HCT116 (cell line): ENCODE measurements around the gene TTYH2. TPM values are rescaled to one million over a fixed set of nuclear protein-coding genes. Genes with fewer than 3 reads are reported as not detected.

Source experiments
- ATAC-seq: fragments of 200-7000 bp; cut with Tn5 transposase; 2 replicates; pipeline ENCODE4 v1.9.1; 2020; ENCODE audit warnings: mild to moderate bottlenecking, moderate library complexity
- BruUV-seq: library from RNA; stranded (reverse); fragments of 400-500 nt; replicated peaks from 2 replicates; lab custom pipeline; 2021; lab: Mats Ljungman, UMichigan
- CTCF ChIA-PET: fragments of 300-600 bp; sonication (Branson Sonifier 250); formaldehyde crosslinking; loops from one replicate; lab custom pipeline; 2021; ENCODE audit warnings: antibody characterized with exemption; lab: Charles Lee
- POLR2A ChIA-PET: fragments of 300-600, 350-600 bp; sonication (Branson Sonifier 250); formaldehyde crosslinking; loops from one replicate; lab custom pipeline; 2021; ENCODE audit warnings: antibody characterized with exemption; lab: Charles Lee
- RAD21 ChIA-PET, 2 experiments: fragments of 300-600 bp; sonication (Branson Sonifier 250); formaldehyde crosslinking; loops; one replicate each; lab custom pipeline; 2023; ENCODE audit warnings: low total read pairs in 2 of 2; ENCODE audit not compliant: uncharacterized antibody in 2 of 2, unreplicated experiment in 2 of 2, low non-redundant PET in 1 of 2; lab: Charles Lee
- DNase-seq: peaks from one replicate; pipeline ENCODE4 v3.0.0-alpha.2; 2010; ENCODE audit warnings: low read depth, low spot score
- H2AFZ ChIP-seq: fragments of 200-600 bp; shearing (Covaris generic), sonication (generic); 2 replicates; pipeline ENCODE4 v1.6.1; 2017; ENCODE audit warnings: low read depth, mixed run types, mixed read lengths, antibody characterized with exemption, low read length; ENCODE audit not compliant: poor library complexity, severe bottlenecking
- H3K27ac ChIP-seq: 2 replicates; pipeline ENCODE4 v1.5.1; 2012; ENCODE audit warnings: low read depth, low read length
- H3K27me3 ChIP-seq: fragments of 200-600 bp; sonication (generic); 2 replicates; pipeline ENCODE4 v1.6.1; 2016; ENCODE audit warnings: mixed run types, low read length, mixed read lengths; ENCODE audit not compliant: insufficient read depth
- H3K36me3 ChIP-seq, 2 experiments: fragments of 200-500 bp in 1 of 2; fragments of 200-600 bp in 1 of 2; sonication (Bioruptor generic) in 1 of 2; sonication (generic) in 1 of 2; 2 replicates each; pipeline versions ENCODE4 v1.5.1 to v1.6.1; 2014 to 2016; ENCODE audit warnings: low read length in 2 of 2, inconsistent platforms in 1 of 2, mixed read lengths in 1 of 2, mixed run types in 1 of 2; ENCODE audit not compliant: insufficient read depth in 2 of 2, control insufficient read depth in 1 of 2
- H3K4me1 ChIP-seq, 2 experiments: fragments of 200-600 bp in 1 of 2; sonication (generic) in 1 of 2; 2 replicates each; pipeline versions ENCODE4 v1.5.1 to v1.6.1; 2012 to 2017; ENCODE audit warnings: low read length in 2 of 2, inconsistent platforms in 1 of 2, mild to moderate bottlenecking in 1 of 2, mixed read lengths in 1 of 2, mixed run types in 1 of 2, moderate library complexity in 1 of 2; ENCODE audit not compliant: insufficient read depth in 2 of 2, control insufficient read depth in 1 of 2
- H3K4me2 ChIP-seq: fragments of 200-600 bp; sonication (generic); 2 replicates; pipeline ENCODE4 v1.6.1; 2017; ENCODE audit warnings: mixed run types, low read length, mixed read lengths
- H3K4me3 ChIP-seq, 2 experiments: fragments of 200-600 bp in 1 of 2; sonication (generic) in 1 of 2; replicated peaks in 1 of 2; 2 replicates each; pipeline ENCODE4 v1.5.1; 2011 to 2016; ENCODE audit warnings: low read length in 2 of 2, control low read depth in 1 of 2, low read depth in 1 of 2, mild to moderate bottlenecking in 1 of 2, mixed read lengths in 1 of 2, mixed run types in 1 of 2
- H3K79me2 ChIP-seq: fragments of 200-600 bp; sonication (generic); 2 replicates; pipeline ENCODE4 v1.6.1; 2017; ENCODE audit warnings: mild to moderate bottlenecking, mixed run types, low read length, moderate library complexity, mixed read lengths; ENCODE audit not compliant: insufficient read depth
- H3K9ac ChIP-seq: fragments of 200-600 bp; sonication (generic); 2 replicates; pipeline ENCODE4 v1.6.1; 2016; ENCODE audit warnings: low read length, mixed read lengths
- H3K9me2 ChIP-seq: fragments of 200-600 bp; sonication (generic), shearing (Covaris generic); 2 replicates; pipeline ENCODE4 v1.6.1; 2017; ENCODE audit warnings: mixed run types, mild to moderate bottlenecking, moderate library complexity; ENCODE audit not compliant: insufficient read depth
- H3K9me3 ChIP-seq, 2 experiments: fragments of 200-500 bp in 1 of 2; fragments of 200-600 bp in 1 of 2; sonication (Bioruptor generic) in 1 of 2; sonication (generic) in 1 of 2; 2 replicates each; pipeline ENCODE4 v1.6.1; 2014 to 2017; ENCODE audit warnings: low read length in 2 of 2, mixed read lengths in 2 of 2, inconsistent platforms in 1 of 2, low read depth in 1 of 2, mild to moderate bottlenecking in 1 of 2, mixed run types in 1 of 2, moderate library complexity in 1 of 2; ENCODE audit not compliant: control insufficient read depth in 1 of 2, insufficient read depth in 1 of 2
- H4K20me1 ChIP-seq: fragments of 200-600 bp; sonication (generic), shearing (Covaris generic); 2 replicates; pipeline ENCODE4 v1.6.1; 2017; ENCODE audit warnings: mixed run types, mild to moderate bottlenecking, moderate library complexity; ENCODE audit not compliant: insufficient read depth
- ATF3 ChIP-seq: IDR thresholded peaks from 2 replicates; pipeline ENCODE4 v1.6.1; 2012
- POLR2A ChIP-seq: IDR thresholded peaks from 2 replicates; pipeline ENCODE4 v1.7.0; 2011; ENCODE audit warnings: borderline replicate concordance; ENCODE audit not compliant: insufficient read depth, insufficient read length; ENCODE audit errors: extremely low read depth
- POLR2AphosphoS5 ChIP-seq: IDR thresholded peaks from 2 replicates; pipeline ENCODE4 v1.6.1; 2011; ENCODE audit warnings: mild to moderate bottlenecking, low read depth, low read length, moderate library complexity
- REST ChIP-seq: IDR thresholded peaks from 2 replicates; pipeline ENCODE4 v1.6.1; 2012; ENCODE audit warnings: low read depth
- SIN3A ChIP-seq: IDR thresholded peaks from 2 replicates; pipeline ENCODE4 v1.6.1; 2012; ENCODE audit warnings: low read depth
- ZNF274 ChIP-seq: fragments of 200-500 bp; sonication (Bioruptor generic); IDR thresholded peaks from 2 replicates; pipeline ENCODE4 v1.6.1; 2014; ENCODE audit warnings: mild to moderate bottlenecking, low read depth, low read length, inconsistent platforms
- intact Hi-C: fragments of 100-400 bp; cut with micrococcal nuclease; formaldehyde crosslinking; loops from 2 replicates; pipeline ENCODE4 v1.10.0; 2022
- total RNA-seq: library from RNA; stranded (reverse); gene quantifications from one replicate; pipeline ENCODE4 v1.2.1, GENCODE V29; 2021; ENCODE audit not compliant: unreplicated experiment

TTYH2 gene
- total RNA-seq, 1 experiment from 2014 or later: 10.8 TPM

GRCh38 chr17:74243013-74243755 lies 29.8 kb downstream of the TTYH2 start:
- ChIA-PET POLR2A (no interaction called here), RAD21 (no interaction called here), CTCF (no interaction called here)
- ATAC-seq: no peak
- no peak overlapping the region for H2AFZ ChIP-seq
- H3K27me3 ChIP-seq: no peaks in the 10 kb centered on the region
- no peak for TF ChIP-seq POLR2AphosphoS5
- TF ChIP-seq ZNF274: no peak
- TF ChIP-seq ATF3: no peak
- no peak for TF ChIP-seq REST
- no peak for TF ChIP-seq SIN3A
- no peak for TF ChIP-seq POLR2A
- BruUV-seq: no TSS peak
- no peak overlapping the region for H3K4me3 ChIP-seq
- H4K20me1 ChIP-seq: no peaks in the 10 kb centered on the region
- intact Hi-C loops: no loop called here
- H3K9me2 ChIP-seq: no peaks in the 10 kb centered on the region
- H3K79me2 ChIP-seq: no peaks in the 10 kb centered on the region
- no peak overlapping the region for H3K27ac ChIP-seq
- DNase-seq: no peak
- no peaks in the 10 kb centered on the region for H3K4me1 ChIP-seq
- no peak overlapping the region for H3K4me2 ChIP-seq
- no peaks in the 10 kb centered on the region for H3K36me3 ChIP-seq
- no peaks in the 10 kb centered on the region for H3K9me3 ChIP-seq
- no peak overlapping the region for H3K9ac ChIP-seq
